H54 (cell line): Measurements from ENCODE around the gene HTRA1.

Experiments used
- DNase-seq: peaks from one replicate; pipeline ENCODE4 v3.0.0; 2011; ENCODE audit warnings: low spot score, mixed read lengths; ENCODE audit not compliant: insufficient read length
- FAIRE-seq: peaks from 3 replicates; lab custom pipeline; 2011; peaks lifted over from hg19 to GRCh38; lab: Jason Lieb, UNC
- POLR2A ChIP-seq: IDR thresholded peaks from 2 replicates; pipeline ENCODE4 v1.6.1; 2011; ENCODE audit warnings: low read depth, mild to moderate bottlenecking, low read length

Gene HTRA1

GRCh38 chr10:122487174-122487765, 25.9 kb downstream of the HTRA1 start:
- FAIRE-seq (no peak), DNase-seq (no peak)
- TF ChIP-seq POLR2A, result no peak

- no peak for TF ChIP-seq POLR2A
Measured at GRCh38 chr10:122490268-122490667, 28.9 kb downstream of the HTRA1 start.

GRCh38 chr10:122490786-122491680, 29.7 kb downstream of the HTRA1 start:
- FAIRE-seq (no peak), DNase-seq (no peak)
- TF ChIP-seq POLR2A, result no peak

More at GRCh38 chr10:122490268-122490667, 28.9 kb downstream of the HTRA1 start:
- DNase-seq (no peak), FAIRE-seq (no peak)

- no peak for TF ChIP-seq POLR2A
- DNase-seq (no peak), FAIRE-seq (no peak)
Measured at GRCh38 chr10:122492006-122492405, 30.7 kb downstream of the HTRA1 start.

GRCh38 chr10:122492999-122493481, 31.7 kb downstream of the HTRA1 start:
- FAIRE-seq (no peak), DNase-seq (no peak)
- no peak for TF ChIP-seq POLR2A

- no peak for FAIRE-seq
- no peak for TF ChIP-seq POLR2A
Measured at GRCh38 chr10:122493761-122494160, 32.4 kb downstream of the HTRA1 start.

GRCh38 chr10:122494173-122494820, 32.9 kb downstream of the HTRA1 start:
- DNase-seq (no peak), FAIRE-seq (no peak)
- TF ChIP-seq POLR2A, result no peak

More at GRCh38 chr10:122493761-122494160, 32.4 kb downstream of the HTRA1 start:
- no peak for DNase-seq

GRCh38 chr10:122494833-122495232, 33.5 kb downstream of the HTRA1 start:
- peak; percentile 48 for FAIRE-seq
- no peak for TF ChIP-seq POLR2A

GRCh38 chr10:122495406-122496340, 34.3 kb downstream of the HTRA1 start:
- FAIRE-seq (no peak), DNase-seq (no peak)
- TF ChIP-seq POLR2A, result no peak

More at GRCh38 chr10:122494833-122495232, 33.5 kb downstream of the HTRA1 start:
- peak; percentile 69 for DNase-seq

- no peak for FAIRE-seq
- DNase-seq, result no peak
- no peak for TF ChIP-seq POLR2A
Measured at GRCh38 chr10:122497241-122497640, 35.9 kb downstream of the HTRA1 start.

- no peak for TF ChIP-seq POLR2A
- DNase-seq, result no peak
- FAIRE-seq, result no peak
Measured at GRCh38 chr10:122498521-122498920, 37.2 kb downstream of the HTRA1 start.

- DNase-seq (no peak), FAIRE-seq (no peak)
- TF ChIP-seq POLR2A, result no peak
Measured at GRCh38 chr10:122499012-122499411, 37.7 kb downstream of the HTRA1 start.

GRCh38 chr10:122499491-122499941, 38.2 kb downstream of the HTRA1 start:
- FAIRE-seq, result no peak
- TF ChIP-seq POLR2A, result no peak
- no peak for DNase-seq
